MM.1S (cell line): Measurements from ENCODE around the gene CRAT.
"Not testable (repeated sequence)": the region's sequence is repeated elsewhere in the genome, so short reads cannot be mapped to it uniquely, and the experiment has no call there.

Source experiments
- DNase-seq: peaks from one replicate; pipeline ENCODE4 v3.0.0-alpha.2; 2015
- H2AFZ ChIP-seq: fragments of 300-600 bp; sonication (generic); 2 replicates; pipeline ENCODE4 v1.6.0; 2016; ENCODE audit warnings: antibody characterized with exemption, low read length
- H3F3A ChIP-seq: fragments of 300-600 bp; sonication (generic); 2 replicates; pipeline ENCODE4 v1.6.1; 2016; ENCODE audit warnings: mild to moderate bottlenecking, antibody characterized with exemption, low read length, moderate library complexity, mixed read lengths; ENCODE audit not compliant: insufficient read depth
- H3K27ac ChIP-seq: fragments of 300-600 bp; sonication (generic); 2 replicates; pipeline ENCODE4 v1.5.1; 2016; ENCODE audit warnings: mild to moderate bottlenecking, low read length
- H3K27me3 ChIP-seq: fragments of 300-600 bp; sonication (generic); replicated peaks from 2 replicates; pipeline ENCODE4 v1.6.0; 2016; ENCODE audit warnings: low read length; ENCODE audit not compliant: insufficient read depth
- H3K36me3 ChIP-seq: fragments of 300-600 bp; sonication (generic); replicated peaks from 2 replicates; pipeline ENCODE4 v1.6.1; 2016; ENCODE audit warnings: mild to moderate bottlenecking, low read length, mixed read lengths; ENCODE audit not compliant: insufficient read depth
- H3K4me1 ChIP-seq: fragments of 300-600 bp; sonication (generic); 2 replicates; pipeline ENCODE4 v1.6.1; 2016; ENCODE audit warnings: low read length, mixed read lengths
- H3K4me2 ChIP-seq: fragments of 300-600 bp; sonication (generic); 2 replicates; pipeline ENCODE4 v1.6.0; 2016; ENCODE audit warnings: low read depth, low read length
- H3K4me3 ChIP-seq: fragments of 300-600 bp; sonication (generic); 2 replicates; pipeline ENCODE4 v1.5.1; 2016; ENCODE audit warnings: low read length, mixed read lengths
- H3K79me2 ChIP-seq: fragments of 300-600 bp; sonication (generic); 2 replicates; pipeline ENCODE4 v1.6.1; 2016; ENCODE audit warnings: mixed run types, low read length, mixed read lengths
- H3K9ac ChIP-seq: fragments of 300-600 bp; sonication (generic); 2 replicates; pipeline ENCODE4 v1.6.1; 2016; ENCODE audit warnings: low read length, mixed read lengths
- H3K9me2 ChIP-seq: fragments of 300-600 bp; sonication (generic); replicated peaks from 2 replicates; pipeline ENCODE4 v1.6.1; 2016; ENCODE audit warnings: mild to moderate bottlenecking, low read length, mixed read lengths; ENCODE audit not compliant: insufficient read depth
- H3K9me3 ChIP-seq: fragments of 300-600 bp; sonication (generic); replicated peaks from 2 replicates; pipeline ENCODE4 v1.6.1; 2016; ENCODE audit warnings: mild to moderate bottlenecking, low read length, mixed read lengths; ENCODE audit not compliant: insufficient read depth
- H4K20me1 ChIP-seq: fragments of 300-600 bp; sonication (generic); 2 replicates; pipeline ENCODE4 v1.6.1; 2016; ENCODE audit warnings: mild to moderate bottlenecking, low read length, moderate library complexity, mixed read lengths; ENCODE audit not compliant: insufficient read depth
- EZH2 ChIP-seq: fragments of 300-600 bp; sonication (generic); optimal IDR thresholded peaks from 2 replicates; pipeline ENCODE3; 2017; ENCODE audit warnings: low read depth, mild to moderate bottlenecking, antibody characterized with exemption, low read length, mixed read lengths
- EZH2phosphoT487 ChIP-seq: fragments of 300-600 bp; sonication (generic); IDR thresholded peaks from 2 replicates; pipeline ENCODE4 v1.6.1; 2018; ENCODE audit warnings: antibody characterized with exemption, low read length
- TF ChIP-seq, protein P1 (sequence below): fragments of 300-600 bp; sonication (generic); IDR thresholded peaks from 2 replicates; pipeline ENCODE4 v1.5.1; 2016; ENCODE audit warnings: antibody characterized with exemption, low read length, mixed read lengths

CRAT gene

DNA sequence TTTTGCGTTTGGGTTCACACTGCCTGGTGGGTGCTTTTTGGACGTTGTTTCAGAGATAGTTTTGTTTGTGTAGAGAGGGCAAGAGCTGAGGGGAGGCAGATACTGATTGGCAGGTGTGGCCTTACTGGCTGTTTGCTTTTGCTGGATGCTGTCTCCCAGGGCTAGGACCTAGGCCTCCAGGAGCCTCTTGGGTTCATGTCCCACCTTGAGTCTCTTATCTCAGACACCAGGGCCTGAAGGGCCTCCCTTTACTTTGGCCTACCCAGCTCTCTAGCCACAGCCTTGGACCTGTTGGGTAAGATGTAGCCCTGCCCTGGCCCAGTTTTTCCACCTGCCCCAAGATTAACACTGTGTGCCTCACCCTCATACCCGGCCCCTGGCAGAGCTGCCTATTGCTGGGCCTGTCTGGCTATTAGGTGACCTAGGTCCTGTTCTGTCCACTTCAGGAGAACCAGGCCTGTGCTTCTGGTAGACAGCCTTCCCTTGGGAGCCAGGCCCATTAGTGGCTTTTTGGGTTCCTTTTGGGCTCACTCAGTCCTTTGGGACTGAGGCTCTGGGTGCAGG is 14.0 kb upstream of the CRAT start:
- no peak overlapping the region for H3K4me3 ChIP-seq
- no peaks in the 10 kb centered on the region for H3K9me3 ChIP-seq
- H3K4me1 ChIP-seq, result no peaks in the 10 kb centered on the region
- H3K4me2 ChIP-seq, result no peak overlapping the region
- H2AFZ ChIP-seq, result no peak overlapping the region
- H3K9ac ChIP-seq, result no peak overlapping the region
- no peaks in the 10 kb centered on the region for H3F3A ChIP-seq
- no peaks in the 10 kb centered on the region for H4K20me1 ChIP-seq
- H3K27me3 ChIP-seq, result no peaks in the 10 kb centered on the region
- H3K36me3 ChIP-seq, result no peaks in the 10 kb centered on the region
- no peak for TF ChIP-seq EZH2phosphoT487
- TF ChIP-seq, protein P1, sequence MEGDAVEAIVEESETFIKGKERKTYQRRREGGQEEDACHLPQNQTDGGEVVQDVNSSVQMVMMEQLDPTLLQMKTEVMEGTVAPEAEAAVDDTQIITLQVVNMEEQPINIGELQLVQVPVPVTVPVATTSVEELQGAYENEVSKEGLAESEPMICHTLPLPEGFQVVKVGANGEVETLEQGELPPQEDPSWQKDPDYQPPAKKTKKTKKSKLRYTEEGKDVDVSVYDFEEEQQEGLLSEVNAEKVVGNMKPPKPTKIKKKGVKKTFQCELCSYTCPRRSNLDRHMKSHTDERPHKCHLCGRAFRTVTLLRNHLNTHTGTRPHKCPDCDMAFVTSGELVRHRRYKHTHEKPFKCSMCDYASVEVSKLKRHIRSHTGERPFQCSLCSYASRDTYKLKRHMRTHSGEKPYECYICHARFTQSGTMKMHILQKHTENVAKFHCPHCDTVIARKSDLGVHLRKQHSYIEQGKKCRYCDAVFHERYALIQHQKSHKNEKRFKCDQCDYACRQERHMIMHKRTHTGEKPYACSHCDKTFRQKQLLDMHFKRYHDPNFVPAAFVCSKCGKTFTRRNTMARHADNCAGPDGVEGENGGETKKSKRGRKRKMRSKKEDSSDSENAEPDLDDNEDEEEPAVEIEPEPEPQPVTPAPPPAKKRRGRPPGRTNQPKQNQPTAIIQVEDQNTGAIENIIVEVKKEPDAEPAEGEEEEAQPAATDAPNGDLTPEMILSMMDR, result no peak
- TF ChIP-seq EZH2, result no peak
- H3K79me2 ChIP-seq, result peaks cover 20% of the 10 kb centered on the region; the same call in 1 of the 2 replicates
- H3K27ac ChIP-seq, result no peak overlapping the region
- no peak for DNase-seq
- H3K9me2 ChIP-seq, result no peaks in the 10 kb centered on the region

DNA sequence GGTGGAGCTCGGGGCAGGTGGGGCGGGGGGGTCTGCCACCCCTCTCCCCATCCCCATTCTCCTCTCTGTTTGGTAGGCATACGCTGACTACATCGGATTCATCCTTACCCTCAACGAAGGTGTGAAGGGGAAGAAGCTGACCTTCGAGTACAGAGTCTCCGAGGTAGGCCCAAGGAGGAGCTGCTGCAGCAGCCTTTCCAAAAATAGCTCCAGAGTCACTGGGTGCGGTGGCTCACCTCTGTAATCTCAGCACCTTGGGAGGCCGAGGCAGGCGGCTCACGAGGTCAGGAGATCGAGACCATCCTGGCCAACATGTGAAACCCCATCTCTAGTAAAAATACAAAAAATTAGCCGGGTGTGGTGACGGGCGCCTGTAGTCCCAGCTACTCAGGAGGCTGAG is 12.4 kb upstream of the CRAT start:
- not testable (repeated sequence) for H3F3A ChIP-seq, H4K20me1 ChIP-seq, DNase-seq, H3K4me2 ChIP-seq, H3K9me3 ChIP-seq, H3K36me3 ChIP-seq, H2AFZ ChIP-seq, H3K27me3 ChIP-seq, H3K27ac ChIP-seq, H3K9me2 ChIP-seq, H3K9ac ChIP-seq, H3K4me1 ChIP-seq, H3K4me3 ChIP-seq
- peaks cover 34% of the 10 kb centered on the region for H3K79me2 ChIP-seq

DNA sequence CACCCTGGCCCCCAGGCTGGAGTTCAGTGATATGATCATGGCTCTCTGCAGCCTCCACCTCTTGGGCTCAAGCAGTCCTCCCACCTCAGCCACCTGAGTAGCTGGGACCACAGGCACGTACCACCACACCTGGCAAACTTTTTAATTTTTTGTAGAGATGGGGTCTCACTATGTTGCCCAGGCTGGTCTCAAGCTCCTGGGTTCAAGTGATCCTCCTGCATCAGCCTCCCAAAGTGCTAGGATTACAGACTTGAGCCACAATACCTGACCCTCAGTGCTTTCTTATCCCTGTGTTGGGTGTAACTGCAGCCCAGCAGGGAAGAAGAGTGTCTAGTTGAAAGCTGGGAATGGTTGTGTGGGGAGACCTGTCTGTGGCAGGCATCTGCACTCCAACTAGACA is 11.5 kb upstream of the CRAT start:
- Histone ChIP-seq H3K4me1 (no peaks in the 10 kb centered on the region), H2AFZ (no peak overlapping the region), H4K20me1 (no peaks in the 10 kb centered on the region), H3K27ac (no peak overlapping the region), H3K4me3 (no peak overlapping the region), H3K9me3 (no peaks in the 10 kb centered on the region), H3K9me2 (no peaks in the 10 kb centered on the region), H3K4me2 (no peak overlapping the region), H3K36me3 (no peaks in the 10 kb centered on the region), H3K9ac (no peak overlapping the region), H3K79me2 (peaks cover 43% of the 10 kb centered on the region), H3K27me3 (no peaks in the 10 kb centered on the region), H3F3A (no peaks in the 10 kb centered on the region)
- TF ChIP-seq, protein P1, result no peak
- no peak for TF ChIP-seq EZH2
- no peak for DNase-seq

DNA sequence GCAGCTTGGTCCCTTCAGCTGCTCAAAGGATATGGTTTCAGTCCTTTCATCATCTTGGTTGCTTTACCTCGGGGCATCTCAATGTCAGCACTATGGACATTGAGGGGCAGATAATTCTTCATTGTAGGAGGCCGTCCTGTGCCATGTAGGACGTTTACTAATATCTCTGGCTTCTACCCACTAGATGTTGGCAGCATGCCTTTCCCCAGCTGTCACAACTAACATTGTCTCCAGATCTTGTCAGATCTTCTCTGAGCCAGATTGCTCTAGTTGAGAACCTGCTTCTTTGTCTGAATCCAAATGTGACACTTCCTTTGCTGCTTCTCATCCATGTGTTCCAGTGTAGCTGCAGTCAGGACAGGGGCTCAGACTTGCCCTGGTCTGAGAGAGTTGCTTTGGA is 10.9 kb upstream of the CRAT start:
- Histone ChIP-seq H3K27me3 (no peaks in the 10 kb centered on the region), H3K27ac (no peak overlapping the region), H3K79me2 (peaks cover 49% of the 10 kb centered on the region), H3K36me3 (no peaks in the 10 kb centered on the region), H3K9me2 (no peaks in the 10 kb centered on the region), H3K4me2 (no peak overlapping the region), H4K20me1 (no peaks in the 10 kb centered on the region), H3K4me1 (no peaks in the 10 kb centered on the region), H3K9me3 (no peaks in the 10 kb centered on the region), H2AFZ (no peak overlapping the region), H3K9ac (no peak overlapping the region), H3K4me3 (no peak overlapping the region), H3F3A (no peaks in the 10 kb centered on the region)
- DNase-seq, result no peak
- TF ChIP-seq EZH2 (no peak), EZH2phosphoT487 (no peak)
- TF ChIP-seq, protein P1, result no peak
